ENCODE data around the gene TDRD9. TPM values are rescaled to one million over a fixed set of nuclear protein-coding genes. Genes with fewer than 3 reads are reported as not detected.
A peak's percentile ranks its signal among the peaks of the same experiment; 100 is the strongest.

Gene TDRD9
- total and polyA plus RNA-seq, 2 of the 4 experiments (the other 2 are of a cell fraction): 0.07 to 0.18 TPM

DNA sequence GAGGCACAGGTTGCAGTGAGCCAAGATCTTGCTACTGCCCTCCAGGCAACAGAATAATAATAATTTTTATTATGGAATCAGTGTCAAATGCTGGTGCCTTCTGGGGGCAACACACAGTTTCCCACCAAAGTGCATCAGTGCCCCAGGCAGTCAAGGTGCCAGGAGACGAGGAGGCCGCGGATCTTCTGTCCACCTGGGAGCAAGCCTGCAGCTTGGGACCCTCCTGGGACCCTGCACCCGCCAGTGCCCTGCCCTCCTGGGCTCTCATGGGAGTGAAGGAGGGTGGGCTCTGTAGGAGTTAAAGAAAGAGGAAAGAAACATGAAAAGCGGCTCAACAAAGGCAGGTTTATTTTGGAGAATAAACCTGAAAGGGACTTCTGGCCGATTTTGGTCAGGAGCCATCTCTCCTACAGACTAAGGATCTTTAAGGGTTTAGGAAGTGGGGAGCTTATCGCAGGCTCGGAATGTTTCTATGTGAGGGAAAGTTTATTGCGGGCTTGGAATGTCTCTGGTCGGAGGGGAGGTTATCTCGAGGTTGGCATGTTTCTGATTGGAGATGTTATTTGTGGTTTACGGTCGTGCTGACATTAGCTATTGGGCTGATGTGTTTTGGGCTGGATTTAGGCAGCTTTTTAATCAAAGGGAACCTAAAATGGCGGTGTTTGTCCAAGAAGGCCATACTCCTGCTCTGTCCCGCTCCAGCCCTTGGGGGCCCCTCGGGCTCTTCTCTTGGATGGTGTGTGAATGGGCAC lies 156.2 kb downstream of the TDRD9 start:
- Histone ChIP-seq H3K9me1 (ENCODE audit: insufficient read depth, low read length) (no peaks in the 10 kb centered on the region), H3K4ac (ENCODE audit: low read depth, low read length) (no peak overlapping the region), H3K27me3 (ENCODE audit: control insufficient read depth, insufficient read depth, low read length) (peaks cover 4% of the 10 kb centered on the region), H4K8ac (ENCODE audit: low read depth in 2 of 2, low read length in 2 of 2) (no peak overlapping the region), H4K20me1 (ENCODE audit: insufficient read depth, low read length) (no peaks in the 10 kb centered on the region), H3K27ac (ENCODE audit: insufficient read depth, low read length) (no peak overlapping the region), H3K14ac (replicated peaks; ENCODE audit: low read depth, low read length) (no peak overlapping the region), H2BK20ac (ENCODE audit: low read depth, low read length) (no peak overlapping the region), H3K4me2 (ENCODE audit: low read depth, low read length) (no peak overlapping the region), H2BK5ac (ENCODE audit: low read depth, low read length, poor library complexity, severe bottlenecking) (no peak overlapping the region), H2AK9ac (replicated peaks; ENCODE audit: low read depth, low read length, poor library complexity) (peak overlapping the region; percentile 76), H4K5ac (ENCODE audit: low read depth, low read length) (no peak overlapping the region), H3K4me3 (ENCODE audit: insufficient read depth, low read depth, low read length) (no peak overlapping the region), H3K9me3 (ENCODE audit: control insufficient read depth, insufficient read depth, low read length) (no peaks in the 10 kb centered on the region), H2BK15ac (ENCODE audit: low read depth, low read length) (no peak overlapping the region), H3K79me1 (ENCODE audit: low read depth in 1 of 2, low read length in 2 of 2) (no peaks in the 10 kb centered on the region), H3K9ac (ENCODE audit: low read depth, low read length) (no peak overlapping the region), H3K23ac (ENCODE audit: low read depth, low read length) (no peak overlapping the region), H2AK5ac (ENCODE audit: low read depth, low read length) (no peak overlapping the region), H2AFZ (replicated peaks; ENCODE audit: low read length, poor library complexity) (peak overlapping the region; percentile 63), H3K18ac (ENCODE audit: low read depth, low read length) (no peak overlapping the region), H3K56ac (ENCODE audit: extremely low read depth, insufficient read depth, low read length) (no peak overlapping the region), H2BK120ac (ENCODE audit: low read depth, low read length) (no peak overlapping the region), H3K4me1 (ENCODE audit: control insufficient read depth, insufficient read depth, low read length) (no peaks in the 10 kb centered on the region), H3K36me3 (ENCODE audit: control insufficient read depth, insufficient read depth, low read length) (no peaks in the 10 kb centered on the region), H4K91ac (ENCODE audit: insufficient read depth, low read depth, low read length) (no peak overlapping the region)
- intact Hi-C loops (cut with micrococcal nuclease): no loop called here
- ChIA-PET POLR2A (ENCODE audit: unreplicated experiment) (no interaction called here), CTCF (no interaction called here)
- in situ Hi-C loops (cut with MboI; ENCODE audit: low sequenced_read_pairs): loop anchor here (25.0 kb wide), 2 partner anchors 478 to 553 kb away; no protein-coding TSS in a partner anchor
- BruUV-seq (replicated peaks): no TSS peak
- ATAC-seq (ENCODE audit: low read depth) (no peak), DNase-seq (no peak)
- no peak for TF ChIP-seq BHLHE40 (IDR thresholded peaks at IDR 0.05; ENCODE audit: low read depth, low read length)
- dilution Hi-C loops (cut with HindIII; ENCODE audit: low sequenced_read_pairs, unreplicated experiment): no loop called here
- WGBS, 2 experiments (ENCODE audit: extremely low coverage in 2 of 2, insufficient read length in 1 of 2): 28% methylated on average over 8 of the region's 16 CpGs; no CpG with 5 or more reads in 1 of the 2 experiments

Measured in IMR-90 (cell line).